SU-DHL-6 (cell line): ENCODE results near the gene ELOB.

Experiments
- H2AFZ ChIP-seq: fragments of 200-600 bp; sonication (generic); 2 replicates; pipeline ENCODE4 v1.6.1; 2014; ENCODE audit warnings: low read depth, mild to moderate bottlenecking, moderate library complexity, mixed read lengths, antibody characterized with exemption, low read length; ENCODE audit not compliant: severe bottlenecking
- H3F3A ChIP-seq: fragments of 200-600 bp; shearing (Covaris generic); 2 replicates; pipeline ENCODE4 v1.6.0; 2016; ENCODE audit warnings: antibody characterized with exemption, mild to moderate bottlenecking; ENCODE audit not compliant: insufficient read depth
- H3K27ac ChIP-seq: fragments of 200-600 bp; sonication (generic); 2 replicates; pipeline ENCODE4 v1.5.1; 2016; ENCODE audit warnings: low read depth, mild to moderate bottlenecking, low read length, moderate library complexity, mixed read lengths
- H3K27me3 ChIP-seq: fragments of 200-600 bp; sonication (generic), shearing (Covaris generic); 2 replicates; pipeline ENCODE4 v1.6.0; 2014; ENCODE audit warnings: mild to moderate bottlenecking, low read length
- H3K36me3 ChIP-seq: fragments of 200-600 bp; sonication (generic); 2 replicates; pipeline ENCODE4 v1.6.1; 2014; ENCODE audit warnings: mild to moderate bottlenecking, low read length, mixed read lengths
- H3K4me2 ChIP-seq: fragments of 300-600, 200-600 bp; shearing (Covaris generic), sonication (generic); 2 replicates; pipeline ENCODE4 v1.6.0; 2014; ENCODE audit warnings: low read length, low read depth, mild to moderate bottlenecking; ENCODE audit not compliant: poor library complexity, severe bottlenecking
- H3K4me3 ChIP-seq: fragments of 200-600 bp; sonication (generic); 2 replicates; pipeline ENCODE4 v1.5.1; 2014; ENCODE audit warnings: antibody characterized with exemption, low read length, mild to moderate bottlenecking, mixed read lengths; ENCODE audit not compliant: insufficient read depth, poor library complexity, severe bottlenecking
- H3K79me2 ChIP-seq: fragments of 200-600 bp; sonication (generic); 2 replicates; pipeline ENCODE4 v1.6.1; 2014; ENCODE audit warnings: mild to moderate bottlenecking, low read length, moderate library complexity; ENCODE audit not compliant: insufficient read depth
- H3K9ac ChIP-seq: fragments of 200-600 bp; sonication (generic); 2 replicates; pipeline ENCODE4 v1.7.0; 2014; ENCODE audit warnings: mild to moderate bottlenecking, low read length
- H3K9me2 ChIP-seq: fragments of 200-600 bp; sonication (generic); replicated peaks from 2 replicates; pipeline ENCODE4 v1.6.1; 2014; ENCODE audit warnings: low read length; ENCODE audit not compliant: insufficient read depth
- H3K9me3 ChIP-seq: fragments of 200-600 bp; sonication (generic); 2 replicates; pipeline ENCODE4 v1.6.1; 2014; ENCODE audit warnings: low read length, mixed read lengths; ENCODE audit not compliant: insufficient read depth
- H4K20me1 ChIP-seq: fragments of 200-600 bp; sonication (generic); 2 replicates; pipeline ENCODE4 v1.6.1; 2014; ENCODE audit warnings: low read depth, mild to moderate bottlenecking, antibody characterized with exemption, low read length, moderate library complexity, mixed read lengths
- CTCF ChIP-seq: fragments of 200-600 bp; sonication (generic); IDR thresholded peaks from one replicate; pipeline ENCODE4 v1.5.1; 2017; ENCODE audit warnings: antibody characterized with exemption, mild to moderate bottlenecking, low read length, moderate library complexity; ENCODE audit not compliant: insufficient read depth, poor library complexity, severe bottlenecking
- EZH2phosphoT487 ChIP-seq: fragments of 200-600 bp; sonication (generic), shearing (Covaris generic); conservative IDR thresholded peaks from 2 replicates; pipeline ENCODE4 v1.6.1; 2018; ENCODE audit warnings: mild to moderate bottlenecking, antibody characterized with exemption, low read length, moderate library complexity, mixed read lengths

Gene ELOB

DNA sequence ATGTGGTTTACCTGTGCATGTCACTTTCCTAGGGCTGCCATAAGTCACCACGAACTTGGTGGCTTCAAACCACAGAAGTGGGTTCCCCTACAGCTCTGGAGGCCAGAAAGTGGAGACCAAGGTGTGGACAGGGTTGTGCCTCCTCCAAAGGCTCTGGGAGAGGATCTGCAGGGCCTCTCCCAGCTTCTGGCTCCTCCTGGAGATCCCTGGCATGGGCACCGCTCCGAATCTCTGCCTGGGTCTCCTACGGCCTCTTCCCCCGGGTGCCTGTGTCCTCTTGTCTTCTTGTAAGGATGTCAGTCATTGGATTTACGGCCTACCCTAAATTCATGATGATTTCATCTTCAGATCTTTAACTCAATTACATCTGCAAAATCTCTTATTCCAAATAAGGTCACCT lies 27.1 kb downstream of the ELOB start:
- no peak overlapping the region for H3K4me3 ChIP-seq
- no peaks in the 10 kb centered on the region for H3K9me2 ChIP-seq
- TF ChIP-seq CTCF: no peak
- TF ChIP-seq EZH2phosphoT487: no peak
- no peak overlapping the region for H3K9ac ChIP-seq
- H3F3A ChIP-seq: no peaks in the 10 kb centered on the region
- H3K27ac ChIP-seq: no peak overlapping the region
- H3K27me3 ChIP-seq: no peaks in the 10 kb centered on the region
- no peaks in the 10 kb centered on the region for H3K9me3 ChIP-seq
- peaks cover 13% of the 10 kb centered on the region for H4K20me1 ChIP-seq
- peaks cover 14% of the 10 kb centered on the region; the same call in 1 of the 2 replicates for H3K36me3 ChIP-seq
- no peak overlapping the region for H3K4me2 ChIP-seq
- no peak overlapping the region for H2AFZ ChIP-seq
- peaks cover 24% of the 10 kb centered on the region for H3K79me2 ChIP-seq

DNA sequence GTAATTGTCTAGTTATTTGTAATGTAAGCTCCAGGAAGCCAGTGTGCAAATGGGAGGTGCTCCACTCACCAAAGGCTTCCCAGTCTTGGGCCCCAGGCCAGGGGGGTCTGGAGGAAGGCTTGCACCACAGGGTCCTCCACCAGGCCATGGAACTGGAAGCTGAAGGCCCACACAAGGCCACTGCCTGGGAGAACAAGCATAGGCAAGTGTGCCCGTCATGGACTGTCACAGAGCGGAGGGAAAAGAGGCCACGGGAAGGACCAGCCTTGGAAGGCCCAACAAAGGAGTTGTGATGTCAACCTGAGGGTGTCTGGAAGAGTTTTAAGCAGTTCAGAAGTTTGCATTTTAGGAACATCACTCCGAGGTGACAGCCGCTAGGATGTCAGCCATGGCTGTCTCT lies 27.6 kb downstream of the ELOB start:
- Histone ChIP-seq H3K9me2 (no peaks in the 10 kb centered on the region), H3K4me2 (no peak overlapping the region), H3K4me3 (no peak overlapping the region), H3K9ac (no peak overlapping the region), H4K20me1 (peaks cover 8% of the 10 kb centered on the region), H3K27me3 (no peaks in the 10 kb centered on the region), H3F3A (no peaks in the 10 kb centered on the region), H3K36me3 (peaks cover 9% of the 10 kb centered on the region; the same call in 1 of the 2 replicates), H3K9me3 (no peaks in the 10 kb centered on the region), H3K79me2 (peaks cover 19% of the 10 kb centered on the region), H3K27ac (no peak overlapping the region), H2AFZ (no peak overlapping the region)
- TF ChIP-seq EZH2phosphoT487 (no peak), CTCF (no peak)

DNA sequence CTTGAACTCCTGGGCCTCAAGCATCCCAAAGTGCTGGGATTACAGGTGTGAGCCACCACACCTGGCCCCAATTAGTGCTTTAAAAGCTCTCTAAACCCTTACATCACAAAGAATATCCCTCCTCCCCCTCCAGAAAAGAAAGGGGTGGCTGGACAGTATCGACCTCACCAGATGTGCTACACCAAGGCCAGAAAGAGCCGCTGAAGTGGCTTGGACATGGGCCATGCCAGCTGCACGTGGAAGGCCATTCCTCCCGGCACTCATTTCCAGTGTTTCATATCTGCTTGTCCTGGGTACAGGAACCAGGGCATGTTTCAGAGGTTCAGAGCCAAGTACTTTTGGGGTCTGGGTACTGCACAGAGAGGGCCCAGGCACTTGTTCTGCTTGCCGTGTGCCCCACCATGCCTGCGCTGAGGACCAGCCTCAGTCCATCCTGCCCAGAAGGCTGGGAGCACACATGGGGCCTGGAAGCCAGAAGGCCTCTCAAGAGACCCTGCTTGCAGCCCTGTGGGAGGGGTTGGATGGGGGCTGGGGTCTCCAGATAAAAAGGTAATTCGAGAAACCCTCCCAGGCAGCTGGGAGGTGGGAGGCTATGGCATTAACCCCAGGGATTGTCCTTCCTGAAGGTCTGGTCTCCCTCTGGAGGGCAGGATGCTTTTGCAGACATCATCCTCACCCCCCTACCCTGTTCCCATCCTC lies 28.2 kb downstream of the ELOB start:
- Histone ChIP-seq H3K4me2 (no peak overlapping the region), H3K36me3 (peaks cover 6% of the 10 kb centered on the region; the same call in 1 of the 2 replicates), H3F3A (no peaks in the 10 kb centered on the region), H3K9me2 (no peaks in the 10 kb centered on the region), H4K20me1 (peaks cover 3% of the 10 kb centered on the region), H3K27me3 (no peaks in the 10 kb centered on the region), H3K27ac (no peak overlapping the region), H3K9ac (no peak overlapping the region), H2AFZ (no peak overlapping the region), H3K4me3 (no peak overlapping the region), H3K9me3 (no peaks in the 10 kb centered on the region), H3K79me2 (peaks cover 13% of the 10 kb centered on the region)
- TF ChIP-seq EZH2phosphoT487 (no peak), CTCF (no peak)
